ENCODE data around the gene RFPL4A.

GRCh38 chr19:55712804-55713631 lies 45.9 kb upstream of the RFPL4A start:
- TF ChIP-seq NR2C2 (IDR thresholded peaks at IDR 0.05; ENCODE audit: borderline replicate concordance, control insufficient read depth, insufficient read length, low read depth) (no peak), RAD21 (IDR thresholded peaks at IDR 0.05; ENCODE audit: insufficient read depth, low read depth, low read length) (no peak)

Data from GM12878 (cell line).